RKO (cell line): Measurements from ENCODE around the gene NEDD4L.

Experiments
- DNase-seq: peaks from one replicate; pipeline ENCODE4 v3.0.0-alpha.2; 2016; ENCODE audit warnings: low spot score

Gene NEDD4L

GRCh38 chr18:58095222-58095621, 51.2 kb downstream of the NEDD4L start:
- DNase-seq, result no peak

- no peak for DNase-seq
Observed at GRCh38 chr18:58095655-58096054, 51.6 kb downstream of the NEDD4L start.

- DNase-seq, result no peak
Observed at GRCh38 chr18:58096658-58097057, 52.6 kb downstream of the NEDD4L start.

GRCh38 chr18:58097121-58097906, 53.3 kb downstream of the NEDD4L start:
- DNase-seq, result no peak

GRCh38 chr18:58097907-58098166, 53.8 kb downstream of the NEDD4L start:
- DNase-seq, result no peak

GRCh38 chr18:58098706-58099105, 54.7 kb downstream of the NEDD4L start:
- no peak for DNase-seq

- no peak for DNase-seq
Observed at GRCh38 chr18:58100154-58100553, 56.1 kb downstream of the NEDD4L start.

GRCh38 chr18:58101291-58101794, 57.3 kb downstream of the NEDD4L start:
- no peak for DNase-seq

- DNase-seq, result no peak
Observed at GRCh38 chr18:58102018-58102417, 58.0 kb downstream of the NEDD4L start.

GRCh38 chr18:58102875-58103274, 58.8 kb downstream of the NEDD4L start:
- no peak for DNase-seq

GRCh38 chr18:58103339-58103985, 59.4 kb downstream of the NEDD4L start:
- DNase-seq, result no peak

GRCh38 chr18:58104096-58104495, 60.1 kb downstream of the NEDD4L start:
- DNase-seq, result no peak

- DNase-seq, result no peak
Observed at GRCh38 chr18:58105206-58105887, 61.3 kb downstream of the NEDD4L start.

- no peak for DNase-seq
Observed at GRCh38 chr18:58105888-58106260, 61.8 kb downstream of the NEDD4L start.

- no peak for DNase-seq
Observed at GRCh38 chr18:58106289-58107070, 62.5 kb downstream of the NEDD4L start.

GRCh38 chr18:58109256-58109655, 65.2 kb downstream of the NEDD4L start:
- DNase-seq, result no peak

- no peak for DNase-seq
Observed at GRCh38 chr18:58110398-58110797, 66.4 kb downstream of the NEDD4L start.

GRCh38 chr18:58112174-58112573, 68.1 kb downstream of the NEDD4L start:
- no peak for DNase-seq

GRCh38 chr18:58113337-58113736, 69.3 kb downstream of the NEDD4L start:
- DNase-seq, result no peak

GRCh38 chr18:58114766-58115165, 70.7 kb downstream of the NEDD4L start:
- DNase-seq, result no peak

GRCh38 chr18:58116818-58117217, 72.8 kb downstream of the NEDD4L start:
- DNase-seq, result no peak

- DNase-seq, result peak; percentile 56
Observed at GRCh38 chr18:58117786-58118403, 73.9 kb downstream of the NEDD4L start.
